GM21825 (cell line): ENCODE data around the gene SPIN2B.

Experiments
- ATAC-seq: cut with Tn5 transposase; IDR thresholded peaks from one replicate; pipeline ENCODE4 v1.9.1; 2021; ENCODE audit warnings: mild to moderate bottlenecking, moderate library complexity; ENCODE audit not compliant: unreplicated experiment

Gene SPIN2B

DNA sequence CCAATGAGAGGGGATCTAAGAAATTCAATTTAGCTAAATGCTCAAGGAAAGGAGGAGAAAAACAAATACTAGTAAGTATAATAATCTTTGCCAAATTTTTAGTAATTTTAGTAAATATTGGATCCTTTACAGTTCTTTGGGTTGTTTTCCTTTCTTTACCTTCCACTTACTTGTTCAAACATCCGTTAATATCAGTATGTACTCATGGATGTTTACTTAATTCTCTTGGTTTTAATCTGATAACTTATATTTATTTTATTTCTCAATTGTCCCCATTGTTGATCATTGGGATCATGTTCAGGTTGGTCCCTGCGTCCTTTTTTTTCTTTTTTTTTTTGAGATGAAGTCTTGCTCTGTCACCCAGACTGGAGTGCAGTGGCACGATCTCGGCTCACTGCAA is 46.9 kb downstream of the SPIN2B start:
- ATAC-seq, result no peak

DNA sequence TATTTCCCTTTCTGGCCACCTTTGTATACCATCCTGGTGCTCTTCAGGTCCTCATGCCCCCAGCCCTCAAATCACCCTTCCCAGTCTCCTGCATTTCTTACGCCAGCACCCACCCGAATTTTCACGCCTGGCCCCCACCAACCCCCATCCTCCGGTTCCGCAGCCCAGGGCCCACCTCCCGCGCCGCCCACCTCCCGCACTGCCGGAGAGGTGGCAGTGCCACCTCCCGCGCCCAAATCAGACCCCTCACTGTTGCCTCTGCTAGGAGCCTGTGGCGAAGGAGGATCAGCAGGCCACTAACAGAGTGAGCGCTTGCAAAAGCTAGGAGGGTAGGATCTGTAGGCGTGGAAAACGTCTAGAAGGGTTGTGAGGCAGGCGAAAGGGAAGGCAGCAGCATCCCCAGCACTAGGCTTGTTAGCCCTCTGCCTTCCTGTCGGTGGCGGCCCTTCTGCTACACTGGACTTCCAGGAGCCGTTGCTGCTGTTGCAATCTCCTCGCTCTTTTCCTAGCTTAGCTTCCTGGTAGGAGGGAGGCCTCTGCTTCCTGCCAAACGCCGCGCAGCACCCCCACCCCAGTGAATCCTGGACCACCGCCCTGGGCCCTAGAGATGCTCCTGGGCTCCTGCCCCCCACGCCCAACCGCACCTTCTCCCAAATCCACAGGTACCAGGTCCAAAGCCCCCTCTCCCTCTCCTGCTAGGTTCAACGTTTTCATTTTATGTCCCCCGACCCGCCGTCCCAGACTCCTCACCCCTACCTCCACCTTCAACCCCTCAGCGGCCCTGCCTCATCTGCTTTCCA is 51.0 kb downstream of the SPIN2B start:
- ATAC-seq, result no peak
